PC-9 (cell line): ENCODE measurements around the gene PXDN.

ENCODE experiments used
- CTCF ChIP-seq: fragments of 200-600 bp; sonication (generic); conservative IDR thresholded peaks from 2 replicates; pipeline ENCODE4 v1.6.1; 2017; ENCODE audit warnings: mixed run types, antibody characterized with exemption, mild to moderate bottlenecking, moderate library complexity
- EZH2 ChIP-seq: fragments of 200-600 bp; sonication (generic); IDR thresholded peaks from 2 replicates; pipeline ENCODE4 v1.8.0; 2017; ENCODE audit warnings: antibody characterized with exemption, low read depth

GRCh38 chr2:1748176-1748740 is 3.9 kb upstream of the PXDN start:
- TF ChIP-seq EZH2, result no peak
- no peak for TF ChIP-seq CTCF
